GM10847 (cell line): ENCODE results near the gene FRMD4A.

ENCODE experiments used
- POLR2A ChIP-seq: IDR thresholded peaks from 2 replicates; pipeline ENCODE4 v1.6.1; 2011; ENCODE audit not compliant: insufficient read length; ENCODE audit errors: extremely low read depth

The FRMD4A gene

DNA sequence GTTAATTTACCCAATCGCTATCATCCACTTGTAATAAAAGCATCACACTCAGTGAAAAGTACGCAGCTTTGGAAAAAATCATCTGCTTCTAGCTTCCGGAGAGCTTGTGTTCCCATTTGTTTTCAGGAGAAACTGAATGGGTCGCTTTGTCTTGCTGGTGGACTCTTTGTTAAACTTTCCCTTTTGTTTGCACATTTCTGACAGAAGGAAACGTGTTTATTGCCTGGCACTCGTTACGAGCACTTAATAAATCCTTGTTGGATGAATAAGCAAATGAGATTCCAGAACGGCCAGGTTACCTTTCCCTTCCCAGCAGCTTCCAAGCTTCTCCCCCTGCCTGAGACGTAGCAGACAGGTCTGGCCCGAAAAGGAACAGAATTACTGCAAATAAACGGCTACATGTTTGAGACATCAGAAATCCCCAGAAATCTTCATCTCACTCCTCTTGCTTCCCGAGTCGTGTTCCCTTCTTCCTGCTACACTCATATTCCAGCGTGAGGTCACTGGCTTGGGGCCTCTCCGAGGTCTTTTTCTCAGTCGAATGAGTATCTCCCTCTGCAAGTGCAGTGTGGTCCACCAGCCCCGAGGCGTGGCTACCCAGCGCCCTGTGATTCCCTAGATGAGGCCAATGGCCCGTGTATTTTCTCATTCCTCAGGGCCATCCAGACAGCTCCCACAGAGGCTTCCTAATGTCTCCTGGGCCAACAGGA lies 167.2 kb downstream of the FRMD4A start:
- TF ChIP-seq POLR2A, result no peak

DNA sequence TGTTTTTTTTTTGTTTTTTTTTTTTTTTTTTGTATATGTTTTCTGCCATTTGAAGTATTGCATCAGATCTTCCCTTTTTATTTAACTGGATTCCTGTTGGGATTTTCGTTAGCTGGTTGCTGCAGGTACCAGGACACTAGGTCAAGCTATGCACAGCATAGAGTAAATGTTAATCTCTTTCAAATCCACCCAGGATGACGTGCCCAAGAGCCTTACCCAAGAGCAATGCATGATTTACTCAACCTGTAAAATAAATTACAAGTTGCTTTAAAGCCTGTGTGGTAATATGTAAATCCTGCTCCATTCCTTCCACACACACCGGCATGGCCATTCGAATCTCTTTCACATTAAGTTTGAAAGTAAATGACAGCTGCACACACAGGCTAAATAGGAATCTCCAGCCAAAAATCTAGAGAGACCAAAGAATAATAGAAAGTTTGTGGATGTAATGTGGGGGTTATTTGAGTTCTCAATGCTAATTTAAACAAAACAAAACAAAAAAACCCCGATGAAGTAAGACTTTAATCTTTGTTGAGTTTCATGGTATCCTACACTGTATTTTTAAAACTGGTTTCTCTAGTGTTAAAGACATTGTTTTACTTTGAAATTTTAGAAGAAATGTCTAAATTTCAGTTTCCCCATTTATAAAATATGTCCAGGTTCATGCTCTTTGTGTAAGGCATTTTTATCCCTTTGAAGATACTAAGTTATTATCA lies 167.9 kb downstream of the FRMD4A start:
- no peak for TF ChIP-seq POLR2A

DNA sequence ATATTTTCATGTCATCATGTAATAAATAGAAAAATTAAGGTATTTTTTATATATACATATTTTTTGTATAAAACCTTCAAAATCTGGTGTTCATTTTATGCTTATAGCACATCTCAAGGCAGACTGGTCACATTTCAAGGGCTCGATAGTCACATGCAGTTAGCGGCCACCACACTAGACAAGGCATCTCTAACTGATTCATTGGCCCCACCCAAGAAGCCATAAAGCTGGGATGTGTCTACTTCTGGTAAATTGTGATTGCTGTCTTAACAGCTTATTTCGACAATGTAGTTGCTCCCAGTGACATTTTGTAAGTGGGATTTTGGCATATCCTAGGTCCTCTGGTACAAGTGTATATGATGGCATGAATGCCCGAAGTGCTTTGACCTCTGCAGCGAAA lies 168.7 kb downstream of the FRMD4A start:
- TF ChIP-seq POLR2A, result no peak

DNA sequence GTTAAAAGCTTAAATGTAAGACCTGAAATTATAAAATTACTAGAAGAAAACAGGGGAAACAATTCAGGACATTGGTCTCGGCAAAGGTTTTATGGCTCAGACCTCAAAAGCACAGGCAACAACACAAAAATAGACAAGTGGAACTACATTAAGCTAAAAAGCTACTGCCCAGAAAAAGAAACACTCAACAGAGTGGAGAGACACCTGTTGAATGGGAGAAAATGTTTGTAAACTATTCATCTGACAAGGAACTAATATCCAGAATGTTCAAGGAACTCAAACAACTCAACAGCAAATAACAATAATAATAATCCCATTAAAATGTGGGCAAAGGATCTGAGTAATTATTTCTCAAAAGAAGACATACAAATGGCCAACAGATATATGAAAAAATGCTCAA lies 170.4 kb downstream of the FRMD4A start:
- no peak for TF ChIP-seq POLR2A

- TF ChIP-seq POLR2A, result no peak
Observed at GRCh38 chr10:14158575-14158974, 172.1 kb downstream of the FRMD4A start.

- TF ChIP-seq POLR2A, result no peak
Observed at GRCh38 chr10:14156104-14156503, 174.6 kb downstream of the FRMD4A start.

DNA sequence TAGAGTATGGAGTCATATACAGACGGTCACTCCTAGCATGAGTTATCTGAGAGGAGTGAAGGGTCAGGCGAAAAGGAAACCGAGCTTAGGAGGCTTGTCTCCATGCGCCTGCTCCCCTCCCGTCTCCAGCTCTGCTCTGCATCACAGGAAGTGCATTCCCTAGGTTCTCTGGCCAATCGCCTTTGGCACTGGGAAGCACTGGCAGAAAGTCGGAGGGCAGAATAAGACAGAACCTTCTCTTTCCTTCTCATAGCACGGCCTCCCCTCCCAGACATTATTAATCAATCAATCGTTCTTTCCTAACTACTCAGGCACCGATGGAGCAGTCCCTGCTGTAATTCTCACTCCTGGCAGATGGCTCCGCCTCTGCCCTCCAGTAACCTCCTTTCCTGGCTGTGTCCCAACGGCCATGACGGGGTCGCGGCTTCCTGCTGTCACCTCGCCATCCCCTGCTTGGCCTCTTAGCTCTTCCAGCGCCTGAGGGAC lies 177.1 kb downstream of the FRMD4A start:
- no peak for TF ChIP-seq POLR2A

- no peak for TF ChIP-seq POLR2A
Observed at GRCh38 chr10:14151571-14151970, 179.2 kb downstream of the FRMD4A start.

DNA sequence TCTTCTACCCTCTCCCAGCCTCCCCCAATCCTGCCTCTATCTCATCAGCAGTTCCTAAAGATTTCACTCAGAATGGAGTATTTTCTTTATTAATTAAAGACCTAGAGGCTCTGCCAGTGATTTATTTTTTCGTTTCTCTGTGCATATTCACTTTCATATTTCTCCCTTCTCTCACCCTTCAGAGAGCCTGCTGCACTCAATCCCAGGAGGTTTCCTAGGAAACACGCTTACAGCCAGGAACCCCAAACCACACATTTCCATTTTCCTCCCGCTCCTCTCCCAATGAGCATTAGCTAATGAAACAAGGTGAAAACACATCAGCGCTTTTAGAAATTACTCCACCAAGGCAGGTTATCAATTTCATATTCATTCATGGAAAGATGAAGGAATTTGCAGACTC lies 180.2 kb downstream of the FRMD4A start:
- TF ChIP-seq POLR2A, result no peak

GRCh38 chr10:14146501-14146900 lies 184.2 kb downstream of the FRMD4A start:
- no peak for TF ChIP-seq POLR2A

- no peak for TF ChIP-seq POLR2A
Observed at GRCh38 chr10:14146025-14146424, 184.7 kb downstream of the FRMD4A start.

- TF ChIP-seq POLR2A, result no peak
Observed at GRCh38 chr10:14144451-14144850, 186.3 kb downstream of the FRMD4A start.

GRCh38 chr10:14142606-14143250 lies 188.0 kb downstream of the FRMD4A start:
- no peak for TF ChIP-seq POLR2A

DNA sequence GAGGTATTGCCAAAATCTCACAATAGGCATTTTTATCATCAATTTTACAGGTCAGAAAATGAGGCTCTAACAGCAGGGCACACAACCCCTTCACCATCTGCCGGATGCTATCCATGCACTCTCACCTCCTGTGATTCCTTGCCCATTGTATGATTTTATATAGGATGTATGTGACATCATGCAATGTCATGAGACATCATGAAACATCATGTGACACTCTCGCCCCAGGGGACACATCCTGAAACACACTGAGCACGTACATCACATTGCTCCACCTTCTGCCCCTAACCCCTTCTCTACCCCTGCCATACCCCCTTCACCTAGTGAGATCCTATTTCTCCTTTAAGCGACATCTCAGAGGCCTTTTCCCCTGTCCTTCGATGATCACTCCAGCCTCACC lies 189.4 kb downstream of the FRMD4A start:
- no peak for TF ChIP-seq POLR2A

DNA sequence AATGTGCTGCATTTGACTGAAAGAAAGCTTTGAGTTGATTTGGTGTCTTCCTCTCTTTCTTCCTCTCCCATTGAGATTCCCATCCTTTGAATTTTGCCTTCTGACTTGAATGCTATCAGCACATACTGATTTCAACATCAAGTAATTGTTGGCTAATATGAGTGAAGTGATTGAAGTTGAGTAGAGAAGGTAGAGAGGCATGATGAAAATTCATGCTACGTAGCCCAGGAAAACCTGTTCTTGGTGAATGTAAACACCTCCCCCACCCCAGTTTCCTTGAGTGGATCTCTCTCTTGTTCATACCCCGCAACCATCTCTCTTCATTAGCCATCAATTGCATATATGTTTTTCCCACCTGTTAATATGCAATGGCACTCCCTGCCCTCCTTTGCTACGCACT lies 193.3 kb downstream of the FRMD4A start:
- TF ChIP-seq POLR2A, result no peak

- no peak for TF ChIP-seq POLR2A
Observed at GRCh38 chr10:14134275-14134674, 196.4 kb downstream of the FRMD4A start.
